NCI-H1105 treated with DMSO at 0.1 percent for 48 hours (cell line): ENCODE results near the gene ATAD3A.

ENCODE experiments used
- DNase-seq: peaks from one replicate; lab custom pipeline; 2025; lab: John Stamatoyannopoulos, UW

The ATAD3A gene

GRCh38 chr1:1539310-1540089, 27.5 kb downstream of the ATAD3A start:
- DNase-seq = no peak

- no peak for DNase-seq
Observed at GRCh38 chr1:1540090-1540817, 28.3 kb downstream of the ATAD3A start, which contains the start of gene TMEM240. Gene TMEM240 (minus strand): TSS chr1:1540624. CDS start chr1:1540346, 278 bp downstream.

GRCh38 chr1:1540818-1541628, 29.1 kb downstream of the ATAD3A start:
- no peak for DNase-seq

- DNase-seq = no peak
Observed at GRCh38 chr1:1541956-1542765, 30.2 kb downstream of the ATAD3A start.

GRCh38 chr1:1542766-1543705, 31.1 kb downstream of the ATAD3A start:
- no peak for DNase-seq

- DNase-seq = no peak
Observed at GRCh38 chr1:1543706-1544099, 31.7 kb downstream of the ATAD3A start.

- no peak for DNase-seq
Observed at GRCh38 chr1:1544544-1544943, 32.6 kb downstream of the ATAD3A start.

- DNase-seq = no peak
Observed at GRCh38 chr1:1545946-1546737, 34.2 kb downstream of the ATAD3A start.

GRCh38 chr1:1547011-1547410, 35.0 kb downstream of the ATAD3A start:
- DNase-seq = no peak

- no peak for DNase-seq
Observed at GRCh38 chr1:1547476-1547875, 35.5 kb downstream of the ATAD3A start.

GRCh38 chr1:1548591-1548990, 36.6 kb downstream of the ATAD3A start:
- DNase-seq = no peak

- DNase-seq = no peak
Observed at GRCh38 chr1:1550087-1550486, 38.1 kb downstream of the ATAD3A start.

GRCh38 chr1:1550591-1551432, 38.9 kb downstream of the ATAD3A start:
- no peak for DNase-seq

- DNase-seq = no peak
Observed at GRCh38 chr1:1551524-1552262, 39.7 kb downstream of the ATAD3A start.

- no peak for DNase-seq
Observed at GRCh38 chr1:1552263-1552639, 40.3 kb downstream of the ATAD3A start.

- DNase-seq = no peak
Observed at GRCh38 chr1:1553821-1554494, 42.0 kb downstream of the ATAD3A start.

- no peak for DNase-seq
Observed at GRCh38 chr1:1554550-1554925, 42.6 kb downstream of the ATAD3A start.
